GM23338 (cell line): ENCODE data around the gene ATP10A. TPM values are rescaled to one million over a fixed set of nuclear protein-coding genes. Genes with fewer than 3 reads are reported as not detected.

Experiments used
- ATAC-seq: fragments of 200-7000 bp; cut with Tn5 transposase; 3 replicates; pipeline ENCODE4 v1.9.1; 2020
- DNase-seq: peaks from one replicate; pipeline ENCODE4 v3.0.0-alpha.2; 2015; ENCODE audit warnings: low spot score
- H2AFZ ChIP-seq: fragments of 200-600 bp; sonication (generic); 2 replicates; pipeline ENCODE4 v1.8.0; 2016; ENCODE audit warnings: antibody characterized with exemption, mild to moderate bottlenecking, moderate library complexity
- H3F3A ChIP-seq: fragments of 200-600 bp; sonication (generic); replicated peaks from 2 replicates; pipeline ENCODE4 v1.8.0; 2017; ENCODE audit warnings: antibody characterized with exemption, mixed run types, low read depth
- H3K27ac ChIP-seq: fragments of 200-600 bp; sonication (generic); 2 replicates; pipeline ENCODE4 v1.6.1; 2016; ENCODE audit warnings: low read depth
- H3K27me3 ChIP-seq: fragments of 200-600 bp; sonication (generic); 2 replicates; pipeline ENCODE4 v1.8.0; 2016; ENCODE audit warnings: mild to moderate bottlenecking, mixed run types, moderate library complexity; ENCODE audit not compliant: insufficient read depth
- H3K36me3 ChIP-seq: fragments of 200-600 bp; sonication (generic); 2 replicates; pipeline ENCODE4 v1.8.0; 2016; ENCODE audit warnings: mild to moderate bottlenecking; ENCODE audit not compliant: insufficient read depth
- H3K4me1 ChIP-seq: fragments of 200-600 bp; sonication (generic); 2 replicates; pipeline ENCODE4 v1.8.0; 2016; ENCODE audit warnings: mild to moderate bottlenecking, moderate library complexity; ENCODE audit not compliant: insufficient read depth
- H3K4me2 ChIP-seq: fragments of 200-600 bp; sonication (generic); 2 replicates; pipeline ENCODE4 v1.7.1; 2017; ENCODE audit warnings: mixed run types
- H3K4me3 ChIP-seq: fragments of 200-600 bp; sonication (generic); 2 replicates; pipeline ENCODE4 v1.6.1; 2016; ENCODE audit warnings: mixed run types
- H3K79me2 ChIP-seq: fragments of 200-600 bp; sonication (generic); replicated peaks from 2 replicates; pipeline ENCODE4 v1.8.0; 2017; ENCODE audit warnings: mild to moderate bottlenecking; ENCODE audit not compliant: insufficient read depth
- H3K9me2 ChIP-seq: fragments of 200-600 bp; sonication (generic); 2 replicates; pipeline ENCODE4 v1.8.0; 2017; ENCODE audit not compliant: insufficient read depth
- H4K20me1 ChIP-seq: fragments of 200-600 bp; sonication (generic); replicated peaks from 2 replicates; pipeline ENCODE4 v1.8.0; 2017; ENCODE audit warnings: mild to moderate bottlenecking; ENCODE audit not compliant: insufficient read depth
- H3K27ac Mint-ChIP-seq: 2 replicates; pipeline ENCODE4 v1.8.0; 2020; ENCODE audit warnings: inconsistent platforms, mild to moderate bottlenecking, moderate library complexity, mixed read lengths
- H3K27me3 Mint-ChIP-seq: 3 replicates; pipeline ENCODE4 v1.8.0; 2022; ENCODE audit warnings: low read depth, mild to moderate bottlenecking, moderate library complexity, mixed read lengths, inconsistent platforms; ENCODE audit not compliant: insufficient read depth, poor library complexity
- H3K36me3 Mint-ChIP-seq: 3 replicates; pipeline ENCODE4 v1.8.0; 2021; ENCODE audit warnings: low read depth, mild to moderate bottlenecking, inconsistent platforms, moderate library complexity, mixed read lengths
- H3K4me1 Mint-ChIP-seq: 3 replicates; pipeline ENCODE4 v1.8.0; 2020; ENCODE audit warnings: mild to moderate bottlenecking, inconsistent platforms, mixed read lengths
- H3K4me3 Mint-ChIP-seq: 3 replicates; pipeline ENCODE4 v1.8.0; 2021; ENCODE audit warnings: moderate library complexity, mild to moderate bottlenecking, inconsistent platforms, mixed read lengths
- H3K9me3 Mint-ChIP-seq: 3 replicates; pipeline ENCODE4 v1.8.0; 2020; ENCODE audit warnings: moderate library complexity, mild to moderate bottlenecking, inconsistent platforms, mixed read lengths
- CREB1 ChIP-seq: fragments of 250-450 bp; sonication (Bioruptor Pico); IDR thresholded peaks from 2 replicates; pipeline ENCODE4 v1.5.0; 2020; ENCODE audit warnings: low read depth, mild to moderate bottlenecking, moderate library complexity
- EZH2 ChIP-seq: fragments of 200-600 bp; sonication (generic); IDR thresholded peaks from one replicate; pipeline ENCODE4 v1.8.0; 2017; ENCODE audit warnings: antibody characterized with exemption, mild to moderate bottlenecking, low read depth; ENCODE audit not compliant: unreplicated experiment
- EZH2phosphoT487 ChIP-seq: fragments of 200-600 bp; sonication (generic); IDR thresholded peaks from one replicate; pipeline ENCODE4 v1.8.1; 2018; ENCODE audit warnings: antibody characterized with exemption; ENCODE audit not compliant: unreplicated experiment
- JUNB ChIP-seq: IDR thresholded peaks from one replicate; pipeline ENCODE4 v1.6.1; 2016; ENCODE audit warnings: antibody characterized with exemption; ENCODE audit not compliant: unreplicated experiment
- NANOG ChIP-seq: IDR thresholded peaks from 2 replicates; pipeline ENCODE4 v1.6.1; 2016; ENCODE audit warnings: antibody characterized with exemption, borderline replicate concordance
- POLR2AphosphoS5 ChIP-seq: IDR thresholded peaks from 2 replicates; pipeline ENCODE4 v1.6.1; 2016; ENCODE audit warnings: antibody characterized with exemption, low read depth
- STAT1 ChIP-seq: IDR thresholded peaks from one replicate; pipeline ENCODE4 v1.6.1; 2016; ENCODE audit warnings: antibody characterized with exemption; ENCODE audit not compliant: unreplicated experiment
- ZNF114 ChIP-seq: fragments of 250-450 bp; sonication (Bioruptor Pico); IDR thresholded peaks from 2 replicates; pipeline ENCODE4 v1.5.0; 2020; ENCODE audit warnings: mild to moderate bottlenecking, moderate library complexity
- ZNF331 ChIP-seq: fragments of 250-450 bp; sonication (Bioruptor Pico); IDR thresholded peaks from 2 replicates; pipeline ENCODE4 v1.5.0; 2020; ENCODE audit warnings: low read depth, mild to moderate bottlenecking, moderate library complexity
- polyA plus RNA-seq: library from polyadenylated mRNA; unstranded; fragments of >200 nt; fragmentation: Nextera tagmentation; extraction: Ambion mirVana; gene quantifications from 2 replicates; pipeline ENCODE4 v1.2.1, GENCODE V29; 2016
- total RNA-seq: library from RNA; depleted of rRNA; stranded (reverse); fragments of >200 nt; shearing (Covaris generic); gene quantifications from 2 replicates; pipeline ENCODE4 v1.2.3, GENCODE V29; 2014
- TF ChIP-seq, protein P1 (sequence below): IDR thresholded peaks from one replicate; pipeline ENCODE4 v1.6.1; 2018; ENCODE audit warnings: antibody characterized with exemption; ENCODE audit not compliant: unreplicated experiment
- TF ChIP-seq, protein P2 (sequence below): IDR thresholded peaks from 2 replicates; pipeline ENCODE4 v1.6.1; 2016; ENCODE audit warnings: antibody characterized with exemption
- TF ChIP-seq, protein P3 (sequence below), 2 experiments: fragments of 200-600 bp in 1 of 2; sonication (generic) in 1 of 2; conservative IDR thresholded peaks; 2 replicates each; pipeline versions ENCODE4 v1.5.1 to v1.6.1; 2016 to 2017; ENCODE audit warnings: antibody characterized with exemption in 2 of 2, low read depth in 2 of 2, mild to moderate bottlenecking in 2 of 2, moderate library complexity in 1 of 2
- TF ChIP-seq, protein P4 (sequence below): fragments of 250-450 bp; sonication (Bioruptor Pico); IDR thresholded peaks from 2 replicates; pipeline ENCODE4 v1.5.0; 2020; ENCODE audit warnings: mild to moderate bottlenecking, moderate library complexity

Gene ATP10A
- total and polyA plus RNA-seq, 2 experiments from 2014 or later = 0.36 to 5.6 TPM

DNA sequence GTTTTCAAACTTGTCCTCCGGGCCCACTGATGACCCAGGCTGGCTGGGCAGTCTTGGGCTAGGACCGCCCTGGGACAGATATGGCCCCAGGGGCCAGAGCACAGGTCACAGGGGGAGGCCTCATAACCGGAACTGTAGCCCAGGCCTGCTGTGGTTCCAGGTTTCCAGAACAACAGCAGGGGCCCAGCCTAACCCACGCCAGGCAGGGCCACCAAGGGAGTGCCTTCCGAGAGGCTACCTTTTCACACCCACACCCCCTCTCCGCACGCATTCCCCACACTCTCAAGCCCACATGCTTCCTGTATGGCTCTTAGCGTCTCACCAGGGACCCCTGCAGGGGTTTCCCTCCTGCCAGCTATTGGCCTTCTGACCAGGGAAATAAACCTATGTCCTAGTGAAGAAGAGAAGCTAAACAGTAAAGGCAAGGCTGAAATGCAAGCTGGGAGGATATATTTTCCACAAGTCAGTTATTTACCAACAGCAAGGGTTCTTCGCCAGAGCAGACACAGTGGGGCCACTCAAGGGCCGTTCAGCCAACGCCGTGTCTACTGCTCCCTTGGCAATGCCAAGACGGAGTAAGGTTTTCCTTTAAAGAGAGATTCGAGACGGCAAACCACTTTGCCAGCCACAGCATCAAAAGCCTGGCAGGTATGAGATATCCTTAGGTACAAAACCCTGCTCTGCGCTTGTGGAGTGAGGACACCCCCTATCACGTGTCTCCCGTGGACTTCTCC, 135.1 kb downstream of the ATP10A start:
- Mint-ChIP-seq H3K27ac (no peak overlapping the region), H3K4me1 (no peaks in the 10 kb centered on the region; the same call in 2 of the 3 replicates), H3K27me3 (peaks cover 6% of the 10 kb centered on the region), H3K36me3 (peaks cover 3% of the 10 kb centered on the region; the same call in 1 of the 3 replicates), H3K4me3 (no peak overlapping the region), H3K9me3 (no peaks in the 10 kb centered on the region; the same call in 2 of the 3 replicates)
- DNase-seq = no peak
- H3K27ac ChIP-seq = no peak overlapping the region
- no peak overlapping the region for H3K4me2 ChIP-seq
- H3K4me1 ChIP-seq = no peaks in the 10 kb centered on the region
- no peak for ATAC-seq
- no peaks in the 10 kb centered on the region for H3K79me2 ChIP-seq
- H3F3A ChIP-seq = no peaks in the 10 kb centered on the region
- H4K20me1 ChIP-seq = no peaks in the 10 kb centered on the region
- H3K4me3 ChIP-seq = no peak overlapping the region
- H2AFZ ChIP-seq = no peak overlapping the region
- no peaks in the 10 kb centered on the region for H3K36me3 ChIP-seq
- TF ChIP-seq CREB1 (CRISPR knock-in tag) (no peak), NANOG (no peak), EZH2 (no peak), STAT1 (no peak), EZH2phosphoT487 (no peak), POLR2AphosphoS5 (no peak), ZNF114 (CRISPR knock-in tag) (no peak), JUNB (no peak), ZNF331 (CRISPR knock-in tag) (no peak)
- TF ChIP-seq, protein P1, sequence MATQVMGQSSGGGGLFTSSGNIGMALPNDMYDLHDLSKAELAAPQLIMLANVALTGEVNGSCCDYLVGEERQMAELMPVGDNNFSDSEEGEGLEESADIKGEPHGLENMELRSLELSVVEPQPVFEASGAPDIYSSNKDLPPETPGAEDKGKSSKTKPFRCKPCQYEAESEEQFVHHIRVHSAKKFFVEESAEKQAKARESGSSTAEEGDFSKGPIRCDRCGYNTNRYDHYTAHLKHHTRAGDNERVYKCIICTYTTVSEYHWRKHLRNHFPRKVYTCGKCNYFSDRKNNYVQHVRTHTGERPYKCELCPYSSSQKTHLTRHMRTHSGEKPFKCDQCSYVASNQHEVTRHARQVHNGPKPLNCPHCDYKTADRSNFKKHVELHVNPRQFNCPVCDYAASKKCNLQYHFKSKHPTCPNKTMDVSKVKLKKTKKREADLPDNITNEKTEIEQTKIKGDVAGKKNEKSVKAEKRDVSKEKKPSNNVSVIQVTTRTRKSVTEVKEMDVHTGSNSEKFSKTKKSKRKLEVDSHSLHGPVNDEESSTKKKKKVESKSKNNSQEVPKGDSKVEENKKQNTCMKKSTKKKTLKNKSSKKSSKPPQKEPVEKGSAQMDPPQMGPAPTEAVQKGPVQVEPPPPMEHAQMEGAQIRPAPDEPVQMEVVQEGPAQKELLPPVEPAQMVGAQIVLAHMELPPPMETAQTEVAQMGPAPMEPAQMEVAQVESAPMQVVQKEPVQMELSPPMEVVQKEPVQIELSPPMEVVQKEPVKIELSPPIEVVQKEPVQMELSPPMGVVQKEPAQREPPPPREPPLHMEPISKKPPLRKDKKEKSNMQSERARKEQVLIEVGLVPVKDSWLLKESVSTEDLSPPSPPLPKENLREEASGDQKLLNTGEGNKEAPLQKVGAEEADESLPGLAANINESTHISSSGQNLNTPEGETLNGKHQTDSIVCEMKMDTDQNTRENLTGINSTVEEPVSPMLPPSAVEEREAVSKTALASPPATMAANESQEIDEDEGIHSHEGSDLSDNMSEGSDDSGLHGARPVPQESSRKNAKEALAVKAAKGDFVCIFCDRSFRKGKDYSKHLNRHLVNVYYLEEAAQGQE = no peak
- TF ChIP-seq, protein P2, sequence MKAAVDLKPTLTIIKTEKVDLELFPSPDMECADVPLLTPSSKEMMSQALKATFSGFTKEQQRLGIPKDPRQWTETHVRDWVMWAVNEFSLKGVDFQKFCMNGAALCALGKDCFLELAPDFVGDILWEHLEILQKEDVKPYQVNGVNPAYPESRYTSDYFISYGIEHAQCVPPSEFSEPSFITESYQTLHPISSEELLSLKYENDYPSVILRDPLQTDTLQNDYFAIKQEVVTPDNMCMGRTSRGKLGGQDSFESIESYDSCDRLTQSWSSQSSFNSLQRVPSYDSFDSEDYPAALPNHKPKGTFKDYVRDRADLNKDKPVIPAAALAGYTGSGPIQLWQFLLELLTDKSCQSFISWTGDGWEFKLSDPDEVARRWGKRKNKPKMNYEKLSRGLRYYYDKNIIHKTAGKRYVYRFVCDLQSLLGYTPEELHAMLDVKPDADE = no peak
- TF ChIP-seq, protein P3, sequence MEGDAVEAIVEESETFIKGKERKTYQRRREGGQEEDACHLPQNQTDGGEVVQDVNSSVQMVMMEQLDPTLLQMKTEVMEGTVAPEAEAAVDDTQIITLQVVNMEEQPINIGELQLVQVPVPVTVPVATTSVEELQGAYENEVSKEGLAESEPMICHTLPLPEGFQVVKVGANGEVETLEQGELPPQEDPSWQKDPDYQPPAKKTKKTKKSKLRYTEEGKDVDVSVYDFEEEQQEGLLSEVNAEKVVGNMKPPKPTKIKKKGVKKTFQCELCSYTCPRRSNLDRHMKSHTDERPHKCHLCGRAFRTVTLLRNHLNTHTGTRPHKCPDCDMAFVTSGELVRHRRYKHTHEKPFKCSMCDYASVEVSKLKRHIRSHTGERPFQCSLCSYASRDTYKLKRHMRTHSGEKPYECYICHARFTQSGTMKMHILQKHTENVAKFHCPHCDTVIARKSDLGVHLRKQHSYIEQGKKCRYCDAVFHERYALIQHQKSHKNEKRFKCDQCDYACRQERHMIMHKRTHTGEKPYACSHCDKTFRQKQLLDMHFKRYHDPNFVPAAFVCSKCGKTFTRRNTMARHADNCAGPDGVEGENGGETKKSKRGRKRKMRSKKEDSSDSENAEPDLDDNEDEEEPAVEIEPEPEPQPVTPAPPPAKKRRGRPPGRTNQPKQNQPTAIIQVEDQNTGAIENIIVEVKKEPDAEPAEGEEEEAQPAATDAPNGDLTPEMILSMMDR (conservative IDR thresholded peaks at IDR 0.05; ENCODE audit: low read depth in 2 of 2) = no peak
- TF ChIP-seq, protein P4, sequence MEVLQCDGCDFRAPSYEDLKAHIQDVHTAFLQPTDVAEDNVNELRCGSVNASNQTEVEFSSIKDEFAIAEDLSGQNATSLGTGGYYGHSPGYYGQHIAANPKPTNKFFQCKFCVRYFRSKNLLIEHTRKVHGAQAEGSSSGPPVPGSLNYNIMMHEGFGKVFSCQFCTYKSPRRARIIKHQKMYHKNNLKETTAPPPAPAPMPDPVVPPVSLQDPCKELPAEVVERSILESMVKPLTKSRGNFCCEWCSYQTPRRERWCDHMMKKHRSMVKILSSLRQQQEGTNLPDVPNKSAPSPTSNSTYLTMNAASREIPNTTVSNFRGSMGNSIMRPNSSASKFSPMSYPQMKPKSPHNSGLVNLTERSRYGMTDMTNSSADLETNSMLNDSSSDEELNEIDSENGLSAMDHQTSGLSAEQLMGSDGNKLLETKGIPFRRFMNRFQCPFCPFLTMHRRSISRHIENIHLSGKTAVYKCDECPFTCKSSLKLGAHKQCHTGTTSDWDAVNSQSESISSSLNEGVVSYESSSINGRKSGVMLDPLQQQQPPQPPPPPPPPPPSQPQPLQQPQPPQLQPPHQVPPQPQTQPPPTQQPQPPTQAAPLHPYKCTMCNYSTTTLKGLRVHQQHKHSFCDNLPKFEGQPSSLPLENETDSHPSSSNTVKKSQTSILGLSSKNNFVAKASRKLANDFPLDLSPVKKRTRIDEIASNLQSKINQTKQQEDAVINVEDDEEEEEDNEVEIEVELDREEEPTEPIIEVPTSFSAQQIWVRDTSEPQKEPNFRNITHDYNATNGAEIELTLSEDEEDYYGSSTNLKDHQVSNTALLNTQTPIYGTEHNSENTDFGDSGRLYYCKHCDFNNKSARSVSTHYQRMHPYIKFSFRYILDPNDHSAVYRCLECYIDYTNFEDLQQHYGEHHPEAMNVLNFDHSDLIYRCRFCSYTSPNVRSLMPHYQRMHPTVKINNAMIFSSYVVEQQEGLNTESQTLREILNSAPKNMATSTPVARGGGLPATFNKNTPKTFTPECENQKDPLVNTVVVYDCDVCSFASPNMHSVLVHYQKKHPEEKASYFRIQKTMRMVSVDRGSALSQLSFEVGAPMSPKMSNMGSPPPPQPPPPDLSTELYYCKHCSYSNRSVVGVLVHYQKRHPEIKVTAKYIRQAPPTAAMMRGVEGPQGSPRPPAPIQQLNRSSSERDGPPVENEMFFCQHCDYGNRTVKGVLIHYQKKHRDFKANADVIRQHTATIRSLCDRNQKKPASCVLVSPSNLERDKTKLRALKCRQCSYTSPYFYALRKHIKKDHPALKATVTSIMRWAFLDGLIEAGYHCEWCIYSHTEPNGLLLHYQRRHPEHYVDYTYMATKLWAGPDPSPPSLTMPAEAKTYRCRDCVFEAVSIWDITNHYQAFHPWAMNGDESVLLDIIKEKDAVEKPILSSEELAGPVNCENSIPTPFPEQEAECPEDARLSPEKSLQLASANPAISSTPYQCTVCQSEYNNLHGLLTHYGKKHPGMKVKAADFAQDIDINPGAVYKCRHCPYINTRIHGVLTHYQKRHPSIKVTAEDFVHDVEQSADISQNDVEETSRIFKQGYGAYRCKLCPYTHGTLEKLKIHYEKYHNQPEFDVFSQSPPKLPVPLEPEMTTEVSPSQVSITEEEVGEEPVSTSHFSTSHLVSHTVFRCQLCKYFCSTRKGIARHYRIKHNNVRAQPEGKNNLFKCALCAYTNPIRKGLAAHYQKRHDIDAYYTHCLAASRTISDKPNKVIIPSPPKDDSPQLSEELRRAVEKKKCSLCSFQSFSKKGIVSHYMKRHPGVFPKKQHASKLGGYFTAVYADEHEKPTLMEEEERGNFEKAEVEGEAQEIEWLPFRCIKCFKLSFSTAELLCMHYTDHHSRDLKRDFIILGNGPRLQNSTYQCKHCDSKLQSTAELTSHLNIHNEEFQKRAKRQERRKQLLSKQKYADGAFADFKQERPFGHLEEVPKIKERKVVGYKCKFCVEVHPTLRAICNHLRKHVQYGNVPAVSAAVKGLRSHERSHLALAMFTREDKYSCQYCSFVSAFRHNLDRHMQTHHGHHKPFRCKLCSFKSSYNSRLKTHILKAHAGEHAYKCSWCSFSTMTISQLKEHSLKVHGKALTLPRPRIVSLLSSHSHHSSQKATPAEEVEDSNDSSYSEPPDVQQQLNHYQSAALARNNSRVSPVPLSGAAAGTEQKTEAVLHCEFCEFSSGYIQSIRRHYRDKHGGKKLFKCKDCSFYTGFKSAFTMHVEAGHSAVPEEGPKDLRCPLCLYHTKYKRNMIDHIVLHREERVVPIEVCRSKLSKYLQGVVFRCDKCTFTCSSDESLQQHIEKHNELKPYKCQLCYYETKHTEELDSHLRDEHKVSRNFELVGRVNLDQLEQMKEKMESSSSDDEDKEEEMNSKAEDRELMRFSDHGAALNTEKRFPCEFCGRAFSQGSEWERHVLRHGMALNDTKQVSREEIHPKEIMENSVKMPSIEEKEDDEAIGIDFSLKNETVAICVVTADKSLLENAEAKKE (CRISPR knock-in tag) = no peak
- H3K27me3 ChIP-seq = no peaks in the 10 kb centered on the region
- H3K9me2 ChIP-seq = no peaks in the 10 kb centered on the region
